Tibial artery (tissue), 4 donors: Measurements from ENCODE around the gene FGFRL1.

Experiments used
- DNase-seq, 2 donors: peaks; one replicate each; pipeline ENCODE4 v3.0.0-alpha.2; 2019
- H3K27ac ChIP-seq, 2 donors: fragments of 200-600 bp; sonication (generic) in 1 of 2; 1 replicate in 1 of 2; 2 replicates in 1 of 2; pipeline ENCODE4 v1.5.1; 2018 to 2019; ENCODE audit warnings: mild to moderate bottlenecking in 1 of 2
- H3K27me3 ChIP-seq, 2 donors: fragments of 200-600 bp; sonication (generic) in 1 of 2; one replicate each; pipeline versions ENCODE4 v1.5.1 to v1.6.0; 2016 to 2019
- H3K36me3 ChIP-seq, 3 donors: fragments of 200-600 bp; sonication (generic) in 2 of 3; one replicate each; pipeline ENCODE4 v1.5.1; 2016 to 2019; ENCODE audit warnings: mild to moderate bottlenecking in 2 of 3
- H3K4me1 ChIP-seq, 4 donors: fragments of 200-600 bp; sonication (generic) in 2 of 4; 1 replicate in 3 of 4; 2 replicates in 1 of 4; pipeline ENCODE4 v1.5.1; 2016 to 2019
- H3K4me3 ChIP-seq, 2 donors: fragments of 200-600 bp; sonication (generic) in 1 of 2; 1 replicate in 1 of 2; 2 replicates in 1 of 2; pipeline ENCODE4 v1.5.1; 2018 to 2019; ENCODE audit warnings: mild to moderate bottlenecking in 2 of 2
- H3K9me3 ChIP-seq, 3 donors: fragments of 200-600 bp; sonication (generic) in 1 of 3; one replicate each; pipeline ENCODE4 v1.5.1; 2016 to 2019
- CTCF ChIP-seq, 2 experiments: fragments of 200-600 bp in 1 of 2; fragments of 450-650 bp in 1 of 2; IDR thresholded peaks; one replicate each; pipeline ENCODE4 v1.5.1; 2017 to 2019; ENCODE audit warnings: antibody characterized with exemption in 2 of 2, mild to moderate bottlenecking in 1 of 2, moderate library complexity in 1 of 2
- intact Hi-C: fragments of 100-400 bp; cut with DNase I; formaldehyde crosslinking; loops from one replicate; pipeline ENCODE4 v1.15.0; 2023; ENCODE audit warnings: low total_unique reads

The FGFRL1 gene

GRCh38 chr4:1039493-1040343 lies 28.3 kb downstream of the FGFRL1 start:
- Histone ChIP-seq H3K27ac (peak overlapping the region; percentile 66 to 69), H3K9me3 (no peaks in the 10 kb centered on the region), H3K36me3 (no peaks in the 10 kb centered on the region), H3K4me1 (peaks cover 13 to 78% (median 65%) of the 10 kb centered on the region in 4 donors), H3K27me3 (peaks cover 0 to 2% of the 10 kb centered on the region in 2 donors), H3K4me3 (no peak overlapping the region)
- peak; percentile 57 to 85 for DNase-seq
- TF ChIP-seq CTCF (IDR thresholded peaks at IDR 0.05), result no peak
- intact Hi-C loops, result no loop called here

GRCh38 chr4:1040344-1041146 lies 29.1 kb downstream of the FGFRL1 start:
- DNase-seq, result no peak
- no peak for TF ChIP-seq CTCF (IDR thresholded peaks at IDR 0.05)
- H3K27me3 ChIP-seq, result peaks cover 0 to 11% of the 10 kb centered on the region in 2 donors
- H3K4me1 ChIP-seq, result peaks cover 13 to 74% (median 61%) of the 10 kb centered on the region in 4 donors
- H3K4me3 ChIP-seq, result no peak overlapping the region
- no peaks in the 10 kb centered on the region for H3K36me3 ChIP-seq
- peak overlapping the region; percentile 45 to 66 for H3K27ac ChIP-seq
- intact Hi-C loops, result no loop called here
- H3K9me3 ChIP-seq, result no peaks in the 10 kb centered on the region

- Histone ChIP-seq H3K4me3 (peak overlapping the region in 1 of 2 donors; percentile 6), H3K36me3 (no peaks in the 10 kb centered on the region), H3K27me3 (peaks cover 0 to 14% of the 10 kb centered on the region in 2 donors), H3K9me3 (no peaks in the 10 kb centered on the region), H3K4me1 (peaks cover 13 to 67% (median 56%) of the 10 kb centered on the region in 4 donors), H3K27ac (peak overlapping the region; percentile 17 to 45)
- intact Hi-C loops, result no loop called here
- TF ChIP-seq CTCF (IDR thresholded peaks at IDR 0.05), result no peak
- no peak for DNase-seq
These were observed 29.9 kb downstream of the FGFRL1 start for GRCh38 chr4:1041147-1041935.

- intact Hi-C loops, result loop anchor here (2.0 kb wide), 1 partner anchor 31 kb away; the partner anchor contains the start of gene FGFRL1
- TF ChIP-seq CTCF (IDR thresholded peaks at IDR 0.05), result no peak
- H3K27me3 ChIP-seq, result peaks cover 0 to 14% of the 10 kb centered on the region in 2 donors
- no peak for DNase-seq
- no peaks in the 10 kb centered on the region for H3K9me3 ChIP-seq
- H3K4me3 ChIP-seq, result peak overlapping the region in 1 of 2 donors; percentile 6
- peak overlapping the region; percentile 17 to 45 for H3K27ac ChIP-seq
- H3K36me3 ChIP-seq, result no peaks in the 10 kb centered on the region
- H3K4me1 ChIP-seq, result peaks cover 13 to 73% (median 58%) of the 10 kb centered on the region in 4 donors
These were observed 30.5 kb downstream of the FGFRL1 start for GRCh38 chr4:1041936-1042330.
